Measurements from ENCODE around the gene GREB1. TPM values are rescaled to one million over a fixed set of nuclear protein-coding genes. Genes with fewer than 3 reads are reported as not detected.
A peak's percentile ranks its signal among the peaks of the same experiment; 100 is the strongest.

GREB1 gene
- total RNA-seq, 1 donor from 2014 or later, result 30.8 TPM

- H3K9me3 ChIP-seq (ENCODE audit: low read depth), result no peaks in the 10 kb centered on the region
- no peaks in the 10 kb centered on the region for H3K36me3 ChIP-seq
- H3K4me1 ChIP-seq, result peaks cover 23% of the 10 kb centered on the region
- TF ChIP-seq EZH2phosphoT487 (IDR thresholded peaks at IDR 0.05), result no peak
- no peak for TF ChIP-seq CTCF (IDR thresholded peaks at IDR 0.05)
- TF ChIP-seq EZH2 (IDR thresholded peaks at IDR 0.05), result no peak
- peaks cover 22% of the 10 kb centered on the region for H3F3A ChIP-seq (ENCODE audit: low read depth)
- peaks cover 12% of the 10 kb centered on the region for H3K27me3 Mint-ChIP-seq (ENCODE audit: insufficient read depth, low read depth)
- DNase-seq (ENCODE audit: low spot score), result no peak
- no peak overlapping the region for H3K4me3 Mint-ChIP-seq
- peaks cover 42% of the 10 kb centered on the region for H3K36me3 Mint-ChIP-seq
- no peak overlapping the region for H3K4me2 ChIP-seq
- H3K4me1 Mint-ChIP-seq, result peaks cover 49% of the 10 kb centered on the region
- H3K9me3 Mint-ChIP-seq, result peaks cover 19% of the 10 kb centered on the region
- no peak overlapping the region for H3K27ac ChIP-seq
- H3K27me3 ChIP-seq, result no peaks in the 10 kb centered on the region
- H2AFZ ChIP-seq (replicated peaks), result no peak overlapping the region
- peaks cover 58% of the 10 kb centered on the region for H4K20me1 ChIP-seq (ENCODE audit: low read depth)
- H3K79me2 ChIP-seq (ENCODE audit: low read depth), result peaks cover 91% of the 10 kb centered on the region
- no peak overlapping the region for H3K4me3 ChIP-seq
- no peak overlapping the region for H3K9ac ChIP-seq
- peak overlapping the region; percentile 48 for H3K27ac Mint-ChIP-seq
Measured at GRCh38 chr2:11502740-11503292, 31.0 kb upstream of the GREB1 start.

GRCh38 chr2:11503354-11503927 is 30.4 kb upstream of the GREB1 start:
- Histone ChIP-seq H3K36me3 (no peaks in the 10 kb centered on the region), H3K4me1 (peaks cover 18% of the 10 kb centered on the region), H2AFZ (replicated peaks) (no peak overlapping the region), H3K27me3 (no peaks in the 10 kb centered on the region), H3K9ac (no peak overlapping the region), H3K27ac (no peak overlapping the region), H3F3A (ENCODE audit: low read depth) (peaks cover 17% of the 10 kb centered on the region), H3K4me3 (no peak overlapping the region), H4K20me1 (ENCODE audit: low read depth) (peaks cover 52% of the 10 kb centered on the region), H3K79me2 (ENCODE audit: low read depth) (peaks cover 92% of the 10 kb centered on the region), H3K4me2 (no peak overlapping the region), H3K9me3 (ENCODE audit: low read depth) (no peaks in the 10 kb centered on the region)
- no peak for DNase-seq (ENCODE audit: low spot score)
- H3K4me3 Mint-ChIP-seq, result no peak overlapping the region
- peaks cover 12% of the 10 kb centered on the region for H3K27me3 Mint-ChIP-seq (ENCODE audit: insufficient read depth, low read depth)
- peaks cover 49% of the 10 kb centered on the region for H3K4me1 Mint-ChIP-seq
- TF ChIP-seq EZH2 (IDR thresholded peaks at IDR 0.05) (no peak), CTCF (IDR thresholded peaks at IDR 0.05) (no peak), EZH2phosphoT487 (IDR thresholded peaks at IDR 0.05) (no peak)
- no peak overlapping the region for H3K27ac Mint-ChIP-seq
- H3K36me3 Mint-ChIP-seq, result peaks cover 48% of the 10 kb centered on the region
- H3K9me3 Mint-ChIP-seq, result peaks cover 22% of the 10 kb centered on the region

- no peak for TF ChIP-seq EZH2 (IDR thresholded peaks at IDR 0.05)
- no peak for TF ChIP-seq EZH2phosphoT487 (IDR thresholded peaks at IDR 0.05)
- no peak for TF ChIP-seq CTCF (IDR thresholded peaks at IDR 0.05)
- Mint-ChIP-seq H3K9me3 (peaks cover 23% of the 10 kb centered on the region), H3K27me3 (ENCODE audit: insufficient read depth, low read depth) (peaks cover 12% of the 10 kb centered on the region), H3K27ac (no peak overlapping the region), H3K36me3 (peaks cover 61% of the 10 kb centered on the region), H3K4me3 (no peak overlapping the region), H3K4me1 (peaks cover 43% of the 10 kb centered on the region)
- Histone ChIP-seq H3K79me2 (ENCODE audit: low read depth) (peaks cover 89% of the 10 kb centered on the region), H3K9me3 (ENCODE audit: low read depth) (no peaks in the 10 kb centered on the region), H3K27me3 (no peaks in the 10 kb centered on the region), H2AFZ (replicated peaks) (no peak overlapping the region), H3K4me2 (no peak overlapping the region), H3K4me1 (no peaks in the 10 kb centered on the region), H3F3A (ENCODE audit: low read depth) (no peaks in the 10 kb centered on the region), H3K9ac (no peak overlapping the region), H3K36me3 (no peaks in the 10 kb centered on the region), H4K20me1 (ENCODE audit: low read depth) (peaks cover 34% of the 10 kb centered on the region), H3K4me3 (no peak overlapping the region), H3K27ac (no peak overlapping the region)
- DNase-seq (ENCODE audit: low spot score), result no peak
Measured at GRCh38 chr2:11505652-11506610, 27.9 kb upstream of the GREB1 start.
